HepG2 (cell line): ENCODE data around the gene TSHZ1. TPM values are rescaled to one million over a fixed set of nuclear protein-coding genes. Genes with fewer than 3 reads are reported as not detected.

Experiments
- ATAC-seq: fragments of 200-7000 bp; cut with Tn5 transposase; 3 replicates; pipeline ENCODE4 v1.9.1; 2020; ENCODE audit warnings: mild to moderate bottlenecking, moderate library complexity
- BruUV-seq: library from RNA; stranded (reverse); fragments of 400-500 nt; replicated peaks from 2 replicates; lab custom pipeline; 2021; lab: Mats Ljungman, UMichigan
- CTCF ChIA-PET: fragments of 300-600 bp; formaldehyde crosslinking; extraction: SDS; loops from one replicate; lab custom pipeline; 2021; ENCODE audit warnings: low total read pairs, inconsistent platforms, low intra/inter-chr PET ratio; lab: Yijun Ruan, JAX
- POLR2A ChIA-PET: fragments of 350-600 bp; sonication (Branson Sonifier 250); formaldehyde crosslinking; loops from one replicate; lab custom pipeline; 2020; ENCODE audit warnings: antibody characterized with exemption, inconsistent platforms; lab: Yijun Ruan, JAX
- DNase-seq: peaks from one replicate; pipeline ENCODE4 v3.0.0-alpha.2; 2015; ENCODE audit warnings: low spot score
- FAIRE-seq: peaks from 3 replicates; lab custom pipeline; 2011; peaks lifted over from hg19 to GRCh38; lab: Jason Lieb, UNC
- H2AFZ ChIP-seq: one replicate; pipeline ENCODE4 v1.6.1; 2011; ENCODE audit warnings: low read length, inconsistent platforms
- H3K27ac ChIP-seq: fragments of 300-600 bp; 3 replicates; pipeline ENCODE4 v1.8.0; 2011; ENCODE audit warnings: mixed run types, mild to moderate bottlenecking, mixed read lengths, low read length, inconsistent platforms; ENCODE audit not compliant: insufficient read depth; ENCODE audit errors: extremely low read length
- H3K27me3 ChIP-seq, 2 experiments: fragments of 200-600 bp in 1 of 2; 2 replicates in 1 of 2; 3 replicates in 1 of 2; pipeline versions ENCODE4 v1.6.0 to v1.8.0; 2011; ENCODE audit warnings: low read length in 2 of 2, mild to moderate bottlenecking in 2 of 2, moderate library complexity in 2 of 2, inconsistent platforms in 1 of 2; ENCODE audit not compliant: insufficient read depth in 2 of 2, control insufficient read depth in 1 of 2
- H3K36me3 ChIP-seq, 2 experiments: fragments of 200-600 bp in 1 of 2; replicated peaks in 1 of 2; 2 replicates in 1 of 2; 3 replicates in 1 of 2; pipeline versions ENCODE4 v1.5.1 to v1.8.0; 2011; ENCODE audit warnings: low read length in 2 of 2, inconsistent platforms in 1 of 2; ENCODE audit not compliant: insufficient read depth in 2 of 2, control insufficient read depth in 1 of 2
- H3K4me1 ChIP-seq: 2 replicates; pipeline ENCODE4 v1.5.1; 2012; ENCODE audit warnings: low read length, inconsistent platforms; ENCODE audit not compliant: insufficient read depth
- H3K4me2 ChIP-seq: 2 replicates; pipeline ENCODE4 v1.6.0; 2011; ENCODE audit warnings: low read depth, low read length, inconsistent platforms
- H3K4me3 ChIP-seq, 3 experiments: fragments of 200-600 bp in 1 of 3; sonication (generic), shearing (Covaris generic) in 1 of 3; replicated peaks in 1 of 3; 2 replicates each; pipeline ENCODE4 v1.5.1; 2011 to 2016; ENCODE audit warnings: low read length in 3 of 3, inconsistent platforms in 2 of 3, low read depth in 2 of 3, mild to moderate bottlenecking in 2 of 3, control low read depth in 1 of 3, mixed read lengths in 1 of 3; ENCODE audit not compliant: insufficient read depth in 1 of 3
- H3K79me2 ChIP-seq: one replicate; pipeline ENCODE4 v1.6.1; 2011; ENCODE audit warnings: low read length, inconsistent platforms; ENCODE audit not compliant: insufficient read depth
- H3K9ac ChIP-seq: 2 replicates; pipeline ENCODE4 v1.6.0; 2011; ENCODE audit warnings: mild to moderate bottlenecking, low read depth, low read length, inconsistent platforms; ENCODE audit not compliant: insufficient read depth
- H3K9me3 ChIP-seq: 2 replicates; pipeline ENCODE4 v1.5.1; 2012; ENCODE audit warnings: mild to moderate bottlenecking, low read length
- H4K20me1 ChIP-seq: 2 replicates; pipeline ENCODE4 v1.6.0; 2011; ENCODE audit warnings: inconsistent platforms, mild to moderate bottlenecking, low read length, moderate library complexity; ENCODE audit not compliant: insufficient read depth
- ATRX ChIP-seq: sonication (generic); formaldehyde crosslinking; IDR thresholded peaks from 2 replicates; pipeline ENCODE4 v1.4.0; 2020; ENCODE audit warnings: missing genetic modification reagents, borderline replicate concordance
- HOXA9 ChIP-seq: sonication (generic); formaldehyde crosslinking; IDR thresholded peaks from 2 replicates; pipeline ENCODE4 v1.8.1; 2022; ENCODE audit warnings: missing genetic modification reagents, mild to moderate bottlenecking, moderate library complexity, borderline replicate concordance
- NFE2L1 ChIP-seq: sonication (generic); formaldehyde crosslinking; IDR thresholded peaks from 2 replicates; pipeline ENCODE4 v1.4.0; 2020; ENCODE audit warnings: missing genetic modification reagents, mild to moderate bottlenecking, borderline replicate concordance
- NFYC ChIP-seq: IDR thresholded peaks from 2 replicates; pipeline ENCODE4 v1.6.1; 2016; ENCODE audit warnings: missing genetic modification reagents, missing compliant biosample characterization
- POLR2AphosphoS5 ChIP-seq: IDR thresholded peaks from 2 replicates; pipeline ENCODE4 v1.6.1; 2012; ENCODE audit warnings: low read depth, low read length
- TOPORS ChIP-seq: sonication (generic); formaldehyde crosslinking; IDR thresholded peaks from 2 replicates; pipeline ENCODE4 v1.8.0; 2023; ENCODE audit warnings: mild to moderate bottlenecking, missing genetic modification reagents
- YEATS2 ChIP-seq: sonication (generic); formaldehyde crosslinking; IDR thresholded peaks from 2 replicates; pipeline ENCODE4 v1.4.0; 2020; ENCODE audit warnings: missing genetic modification reagents, borderline replicate concordance
- ZC3H4 ChIP-seq: sonication (generic); formaldehyde crosslinking; IDR thresholded peaks from 2 replicates; pipeline ENCODE4 v1.4.0; 2020; ENCODE audit warnings: missing genetic modification reagents, borderline replicate concordance
- ZNF772 ChIP-seq: sonication (generic); formaldehyde crosslinking; IDR thresholded peaks from 2 replicates; pipeline ENCODE4 v1.5.0; 2020; ENCODE audit warnings: mild to moderate bottlenecking, missing genetic modification reagents
- ZNF839 ChIP-seq: sonication (generic); formaldehyde crosslinking; IDR thresholded peaks from 2 replicates; pipeline ENCODE4 v1.4.0; 2020; ENCODE audit warnings: missing genetic modification reagents, mild to moderate bottlenecking, borderline replicate concordance
- WGBS: methylation state at CpG from one replicate; pipeline ENCODE4 v1.1.6; 2017; ENCODE audit warnings: low lambda C conversion rate; 5-methylcytosine and 5-hydroxymethylcytosine counted together
- in situ Hi-C: cut with HindIII; loops from 2 replicates; pipeline ENCODE4 v1.10.0; 2017; ENCODE audit warnings: low pct_unique_long_range_greater_than_20kb; ENCODE audit not compliant: extremely low pct_ligation_motif_present
- intact Hi-C: fragments of 100-400 bp; cut with micrococcal nuclease; formaldehyde crosslinking; loops from one replicate; pipeline ENCODE4 v1.10.0; 2022; ENCODE audit not compliant: unreplicated experiment
- polyA plus RNA-seq, 8 experiments: library from polyadenylated mRNA; depleted of rRNA in 3 of 8; stranded (reverse) in 7 of 8; unstranded in 1 of 8; fragments of >200 nt; fragmentation: Illumina TruSeq in 4 of 8; extraction: Trizol in 4 of 8; gene quantifications; 2 replicates each; pipeline versions ENCODE4 v1.2.1 to v1.2.3, GENCODE V29; 2011 to 2016; ENCODE audit warnings: low read depth in 4 of 8, missing spikeins in 1 of 8, mixed read lengths in 1 of 8; ENCODE audit not compliant: insufficient read depth in 1 of 8
- total RNA-seq, 5 experiments: library from RNA; depleted of rRNA; stranded (reverse); fragments of >200 nt; fragmentation: Illumina TruSeq; extraction: Trizol; gene quantifications; 2 replicates each; pipeline ENCODE4 v1.2.3, GENCODE V29; 2016; ENCODE audit warnings: low read depth in 1 of 5
- TF ChIP-seq, protein P1 (sequence below): IDR thresholded peaks from 2 replicates; pipeline ENCODE4 v1.6.1; 2016; ENCODE audit warnings: low read depth, control low read depth
- TF ChIP-seq, protein P2 (sequence below): sonication (generic); formaldehyde crosslinking; conservative IDR thresholded peaks from 2 replicates; pipeline ENCODE4 v1.4.0; 2020; ENCODE audit warnings: missing genetic modification reagents

Gene TSHZ1
- total and polyA plus RNA-seq, 2 of the 13 experiments (the other 11 are each of a cell fraction or from before 2014, with no cell fraction given): 2.5 to 2.7 TPM

DNA sequence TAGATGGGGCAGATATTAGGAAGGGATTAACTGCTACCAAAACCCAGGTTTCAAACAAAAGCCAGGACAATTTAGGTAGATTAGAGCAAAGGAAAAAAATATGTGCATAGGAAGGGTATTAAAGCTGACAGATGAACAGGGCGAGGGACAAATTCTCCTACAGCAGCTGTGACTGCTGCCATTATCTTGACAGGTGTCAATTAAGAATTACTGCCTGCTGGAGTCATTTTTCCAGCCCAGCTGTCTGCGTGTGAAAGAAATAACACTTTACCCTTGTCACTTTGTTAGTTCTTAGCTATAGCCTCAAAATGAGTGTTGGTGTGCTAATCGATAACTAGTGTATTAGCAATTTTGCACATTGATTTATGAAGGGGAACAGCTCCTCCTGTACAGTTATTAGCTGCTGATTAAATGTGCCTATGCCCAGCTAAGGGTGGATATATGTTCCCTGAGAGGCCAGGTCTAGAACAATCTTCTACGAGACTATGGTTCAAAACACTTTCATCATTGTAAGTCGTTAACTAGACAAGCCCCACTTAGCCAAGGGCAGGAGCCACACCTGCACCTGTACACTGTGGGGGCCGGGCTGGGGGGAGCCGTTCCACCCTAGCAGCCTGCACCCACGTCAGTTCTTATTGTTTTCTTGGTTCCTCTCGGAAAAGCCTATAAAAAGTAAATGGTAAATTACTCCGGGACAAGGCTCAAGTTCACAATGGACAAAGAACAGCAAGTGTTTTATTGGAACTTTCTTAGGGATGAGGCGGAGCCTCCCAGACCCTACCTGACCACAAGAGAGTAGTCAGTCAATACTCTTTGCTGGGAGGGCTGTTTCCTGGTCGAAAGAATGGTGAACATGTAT is 7.7 kb downstream of the TSHZ1 start:
- H2AFZ ChIP-seq: no peak overlapping the region
- H3K9ac ChIP-seq: no peak overlapping the region
- in situ Hi-C loops (loop anchor here (25.0 kb wide), 1 partner anchor 931 kb away; the partner anchor contains the start of gene CYB5A), intact Hi-C loops (no loop called here)
- ChIA-PET POLR2A (no interaction called here), CTCF (no interaction called here)
- FAIRE-seq: no peak
- H3K4me1 ChIP-seq: peaks cover 79% of the 10 kb centered on the region
- H3K79me2 ChIP-seq: peaks cover 39% of the 10 kb centered on the region
- H3K27ac ChIP-seq: no peak overlapping the region
- H3K9me3 ChIP-seq: no peaks in the 10 kb centered on the region
- TF ChIP-seq, protein P1, sequence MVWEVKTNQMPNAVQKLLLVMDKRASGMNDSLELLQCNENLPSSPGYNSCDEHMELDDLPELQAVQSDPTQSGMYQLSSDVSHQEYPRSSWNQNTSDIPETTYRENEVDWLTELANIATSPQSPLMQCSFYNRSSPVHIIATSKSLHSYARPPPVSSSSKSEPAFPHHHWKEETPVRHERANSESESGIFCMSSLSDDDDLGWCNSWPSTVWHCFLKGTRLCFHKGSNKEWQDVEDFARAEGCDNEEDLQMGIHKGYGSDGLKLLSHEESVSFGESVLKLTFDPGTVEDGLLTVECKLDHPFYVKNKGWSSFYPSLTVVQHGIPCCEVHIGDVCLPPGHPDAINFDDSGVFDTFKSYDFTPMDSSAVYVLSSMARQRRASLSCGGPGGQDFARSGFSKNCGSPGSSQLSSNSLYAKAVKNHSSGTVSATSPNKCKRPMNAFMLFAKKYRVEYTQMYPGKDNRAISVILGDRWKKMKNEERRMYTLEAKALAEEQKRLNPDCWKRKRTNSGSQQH (CRISPR knock-in tag): no peak
- TF ChIP-seq ATRX (CRISPR knock-in tag): no peak
- TF ChIP-seq POLR2AphosphoS5: no peak
- TF ChIP-seq YEATS2 (CRISPR knock-in tag): no peak
- TF ChIP-seq, protein P2, sequence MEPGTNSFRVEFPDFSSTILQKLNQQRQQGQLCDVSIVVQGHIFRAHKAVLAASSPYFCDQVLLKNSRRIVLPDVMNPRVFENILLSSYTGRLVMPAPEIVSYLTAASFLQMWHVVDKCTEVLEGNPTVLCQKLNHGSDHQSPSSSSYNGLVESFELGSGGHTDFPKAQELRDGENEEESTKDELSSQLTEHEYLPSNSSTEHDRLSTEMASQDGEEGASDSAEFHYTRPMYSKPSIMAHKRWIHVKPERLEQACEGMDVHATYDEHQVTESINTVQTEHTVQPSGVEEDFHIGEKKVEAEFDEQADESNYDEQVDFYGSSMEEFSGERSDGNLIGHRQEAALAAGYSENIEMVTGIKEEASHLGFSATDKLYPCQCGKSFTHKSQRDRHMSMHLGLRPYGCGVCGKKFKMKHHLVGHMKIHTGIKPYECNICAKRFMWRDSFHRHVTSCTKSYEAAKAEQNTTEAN (CRISPR knock-in tag): no peak
- no peak for TF ChIP-seq HOXA9 (CRISPR knock-in tag)
- no peak for TF ChIP-seq ZNF772 (CRISPR knock-in tag)
- TF ChIP-seq TOPORS (CRISPR knock-in tag): no peak
- TF ChIP-seq NFE2L1 (CRISPR knock-in tag): no peak
- no peak for TF ChIP-seq ZC3H4 (CRISPR knock-in tag)
- TF ChIP-seq NFYC: no peak
- TF ChIP-seq ZNF839 (CRISPR knock-in tag): no peak
- no peak for DNase-seq
- H3K4me3 ChIP-seq: no peak overlapping the region
- ATAC-seq: no peak
- BruUV-seq: no TSS peak
- WGBS: 93% methylated on average over 12 of the region's 12 CpGs
- no peaks in the 10 kb centered on the region for H3K27me3 ChIP-seq
- H3K36me3 ChIP-seq: no peaks in the 10 kb centered on the region
- no peak overlapping the region for H3K4me2 ChIP-seq
- no peaks in the 10 kb centered on the region for H4K20me1 ChIP-seq
